H1 (cell line): ENCODE results near the gene STAT5A. TPM values are rescaled to one million over a fixed set of nuclear protein-coding genes. Genes with fewer than 3 reads are reported as not detected.

ENCODE experiments used
- CTCF ChIA-PET: fragments of 300-600 bp; sonication (Branson Sonifier 250); formaldehyde crosslinking; loops from one replicate; lab custom pipeline; 2021; ENCODE audit not compliant: partially characterized antibody; lab: Charles Lee
- POLR2A ChIA-PET: fragments of 300-600 bp; sonication (Branson Sonifier 250); formaldehyde crosslinking; loops from one replicate; lab custom pipeline; 2021; ENCODE audit warnings: inconsistent platforms; ENCODE audit not compliant: partially characterized antibody; lab: Charles Lee
- DNase-seq, 2 experiments: peaks; one replicate each; pipeline versions ENCODE4 v3.0.0 to v3.0.0-alpha.2; 2010 to 2022; ENCODE audit warnings: low spot score in 2 of 2, low read depth in 1 of 2, mixed read lengths in 1 of 2
- FAIRE-seq: peaks from 2 replicates; lab custom pipeline; 2011; peaks lifted over from hg19 to GRCh38; lab: Jason Lieb, UNC
- H2AFZ ChIP-seq: 2 replicates; pipeline ENCODE4 v1.8.1; 2012; ENCODE audit warnings: low read length, inconsistent platforms
- H2AK5ac ChIP-seq: 2 replicates; pipeline ENCODE4 v1.6.1; 2013; ENCODE audit warnings: low read depth, low read length
- H2BK120ac ChIP-seq: replicated peaks from 2 replicates; pipeline ENCODE3; 2013; ENCODE audit warnings: low read depth, low read length, inconsistent platforms
- H2BK12ac ChIP-seq: 2 replicates; pipeline ENCODE4 v1.6.1; 2013; ENCODE audit warnings: low read depth, low read length
- H2BK15ac ChIP-seq: 2 replicates; pipeline ENCODE4 v1.6.1; 2013; ENCODE audit warnings: low read length
- H2BK20ac ChIP-seq: 2 replicates; pipeline ENCODE4 v1.6.1; 2013; ENCODE audit warnings: low read length
- H2BK5ac ChIP-seq: 2 replicates; pipeline ENCODE4 v1.6.1; 2013; ENCODE audit warnings: low read depth, low read length
- H3K14ac ChIP-seq: 2 replicates; pipeline ENCODE4 v1.6.1; 2013; ENCODE audit warnings: inconsistent platforms; ENCODE audit not compliant: insufficient read length
- H3K18ac ChIP-seq: 2 replicates; pipeline ENCODE4 v1.6.1; 2013; ENCODE audit warnings: low read length; ENCODE audit errors: extremely low read depth
- H3K23ac ChIP-seq: 2 replicates; pipeline ENCODE4 v1.6.1; 2013; ENCODE audit warnings: inconsistent platforms; ENCODE audit not compliant: insufficient read length
- H3K23me2 ChIP-seq: 2 replicates; pipeline ENCODE4 v1.6.1; 2013; ENCODE audit warnings: low read depth, low read length
- H3K27ac ChIP-seq: 2 replicates; pipeline ENCODE4 v1.6.1; 2011; ENCODE audit warnings: low read depth, low read length, inconsistent platforms
- H3K27me3 ChIP-seq, 4 experiments: replicated peaks in 1 of 4; 1 replicate in 1 of 4; 2 replicates in 3 of 4; pipeline versions ENCODE4 v1.6.1 to v1.8.1; 2011 to 2013; ENCODE audit warnings: low read length in 3 of 4, mild to moderate bottlenecking in 3 of 4, inconsistent platforms in 2 of 4, mixed read lengths in 2 of 4, moderate library complexity in 1 of 4; ENCODE audit not compliant: control insufficient read depth in 3 of 4, insufficient read depth in 3 of 4; ENCODE audit errors: extremely low read depth in 1 of 4
- H3K36me3 ChIP-seq, 4 experiments: 2 replicates each; pipeline versions ENCODE4 v1.6.1 to v1.8.1; 2011 to 2013; ENCODE audit warnings: mild to moderate bottlenecking in 4 of 4, low read length in 3 of 4, moderate library complexity in 2 of 4, control low read depth in 1 of 4, inconsistent platforms in 1 of 4; ENCODE audit not compliant: insufficient read depth in 4 of 4, control insufficient read depth in 2 of 4
- H3K4ac ChIP-seq: replicated peaks from 2 replicates; pipeline ENCODE3; 2013; ENCODE audit warnings: low read length, low read depth, mixed read lengths, inconsistent platforms; ENCODE audit not compliant: insufficient read length
- H3K4me1 ChIP-seq, 4 experiments: replicated peaks in 1 of 4; 1 replicate in 1 of 4; 2 replicates in 3 of 4; pipeline versions ENCODE4 v1.6.1 to v1.8.1; 2011 to 2013; ENCODE audit warnings: low read length in 3 of 4, inconsistent platforms in 2 of 4, mixed read lengths in 1 of 4; ENCODE audit not compliant: insufficient read depth in 4 of 4, control insufficient read depth in 3 of 4
- H3K4me2 ChIP-seq, 2 experiments: 2 replicates each; pipeline versions ENCODE4 v1.6.1 to v1.8.1; 2011 to 2013; ENCODE audit warnings: low read depth in 2 of 2, low read length in 2 of 2, control low read depth in 1 of 2, inconsistent platforms in 1 of 2, mild to moderate bottlenecking in 1 of 2; ENCODE audit not compliant: insufficient read depth in 1 of 2
- H3K4me3 ChIP-seq, 4 experiments: fragments of 200-600, 300-600 bp in 1 of 4; sonication (generic), shearing (Covaris generic), sonication (Bioruptor Twin) in 1 of 4; 2 replicates each; pipeline versions ENCODE4 v1.5.1 to v1.8.1; 2011 to 2016; ENCODE audit warnings: low read length in 4 of 4, low read depth in 3 of 4, control low read depth in 2 of 4, inconsistent platforms in 2 of 4, mild to moderate bottlenecking in 2 of 4, mixed read lengths in 1 of 4, moderate library complexity in 1 of 4; ENCODE audit not compliant: insufficient read depth in 2 of 4; ENCODE audit errors: extremely low read depth in 1 of 4
- H3K56ac ChIP-seq: replicated peaks from 2 replicates; pipeline ENCODE3; 2013; ENCODE audit warnings: low read depth, mild to moderate bottlenecking, mixed read lengths, low read length, inconsistent platforms; ENCODE audit not compliant: insufficient read length
- H3K79me1 ChIP-seq: 2 replicates; pipeline ENCODE4 v1.6.1; 2013; ENCODE audit warnings: low read depth, low read length, control low read depth
- H3K79me2 ChIP-seq, 2 experiments: 2 replicates each; pipeline versions ENCODE4 v1.6.1 to v1.8.1; 2012 to 2013; ENCODE audit warnings: low read length in 2 of 2, mild to moderate bottlenecking in 2 of 2, inconsistent platforms in 1 of 2; ENCODE audit not compliant: insufficient read depth in 2 of 2, control insufficient read depth in 1 of 2
- H3K9ac ChIP-seq, 4 experiments: replicated peaks in 1 of 4; 1 replicate in 1 of 4; 2 replicates in 3 of 4; pipeline versions ENCODE4 v1.6.1 to v1.8.1; 2011 to 2013; ENCODE audit warnings: low read depth in 3 of 4, low read length in 3 of 4, control low read depth in 2 of 4, mild to moderate bottlenecking in 2 of 4, moderate library complexity in 2 of 4, inconsistent platforms in 1 of 4; ENCODE audit errors: extremely low read depth in 1 of 4
- H3K9me3 ChIP-seq, 2 experiments: 2 replicates each; pipeline versions ENCODE4 v1.6.1 to v1.8.1; 2012 to 2013; ENCODE audit warnings: mild to moderate bottlenecking in 2 of 2, moderate library complexity in 2 of 2, control low read depth in 1 of 2, inconsistent platforms in 1 of 2, low read depth in 1 of 2, low read length in 1 of 2, mixed read lengths in 1 of 2; ENCODE audit not compliant: insufficient read depth in 2 of 2
- H4K20me1 ChIP-seq, 2 experiments: replicated peaks in 1 of 2; 2 replicates each; pipeline versions ENCODE3 to v1.8.1; 2011 to 2013; ENCODE audit warnings: inconsistent platforms in 2 of 2, low read length in 2 of 2, mild to moderate bottlenecking in 1 of 2; ENCODE audit not compliant: insufficient read depth in 2 of 2, control insufficient read depth in 1 of 2
- H4K5ac ChIP-seq: 2 replicates; pipeline ENCODE4 v1.6.1; 2013; ENCODE audit warnings: low read length, low read depth, mixed read lengths, inconsistent platforms; ENCODE audit not compliant: insufficient read length
- H4K8ac ChIP-seq: 2 replicates; pipeline ENCODE4 v1.8.0; 2013; ENCODE audit warnings: mild to moderate bottlenecking, moderate library complexity, low read length, inconsistent platforms; ENCODE audit not compliant: insufficient read depth; ENCODE audit errors: extremely low read depth
- H4K91ac ChIP-seq: replicated peaks from 2 replicates; pipeline ENCODE3; 2013; ENCODE audit warnings: low read length, mixed read lengths, inconsistent platforms; ENCODE audit not compliant: insufficient read length
- CREB1 ChIP-seq: IDR thresholded peaks from 2 replicates; pipeline ENCODE4 v1.6.1; 2012; ENCODE audit warnings: inconsistent platforms
- E2F6 ChIP-seq: IDR thresholded peaks from 2 replicates; pipeline ENCODE4 v1.6.1; 2012; ENCODE audit warnings: inconsistent platforms
- KDM1A ChIP-seq: fragments of 200-600, 300-600 bp; sonication (generic); IDR thresholded peaks from 2 replicates; pipeline ENCODE4 v1.7.1; 2016; ENCODE audit warnings: mild to moderate bottlenecking, low read length, borderline replicate concordance
- KDM4A ChIP-seq: IDR thresholded peaks from one replicate; pipeline ENCODE4 v1.7.1; 2012; ENCODE audit warnings: low read depth, mild to moderate bottlenecking, moderate library complexity, low read length, inconsistent platforms; ENCODE audit not compliant: severe bottlenecking
- PHF8 ChIP-seq: fragments of 200-600 bp; sonication (generic); conservative IDR thresholded peaks from 2 replicates; pipeline ENCODE4 v1.7.1; 2012; ENCODE audit warnings: low read depth, mild to moderate bottlenecking, inconsistent platforms, low read length, moderate library complexity
- USF2 ChIP-seq: IDR thresholded peaks from 2 replicates; pipeline ENCODE4 v1.6.1; 2011; ENCODE audit warnings: low read length, improper control_type of control experiment
- WGBS, 2 experiments: shearing (Covaris generic) in 1 of 2; methylation state at CpG; one replicate each; pipeline versions ENCODE4 v1.1.6 to v1.1.7; 2013 to 2015; ENCODE audit warnings: low lambda C conversion rate in 2 of 2, mixed read lengths in 2 of 2, inconsistent platforms in 1 of 2, low coverage in 1 of 2, missing lambda C conversion rate in 1 of 2; ENCODE audit not compliant: insufficient replicate concordance in 2 of 2, insufficient coverage in 1 of 2, insufficient read length in 1 of 2; ENCODE audit errors: extremely low coverage in 1 of 2, missing lambda C conversion rate in 1 of 2; 5-methylcytosine and 5-hydroxymethylcytosine counted together
- long read RNA-seq, 2 experiments: library from RNA in 1 of 2; library from capped mRNA in 1 of 2; stranded (forward); transcript quantifications; one replicate each; pipeline ENCODE4 v2.0.0, GENCODE V29; 2021; ENCODE audit warnings: inconsistent platforms in 1 of 2
- polyA minus RNA-seq, 3 experiments: library from RNA; depleted of rRNA, polyadenylated mRNA; stranded (reverse); fragments of >200 nt; gene quantifications; 1 replicate in 2 of 3; 2 replicates in 1 of 3; pipeline ENCODE4 v1.2.3, GENCODE V29; 2011
- polyA plus RNA-seq, 7 experiments: library from polyadenylated mRNA; depleted of rRNA in 3 of 7; stranded (reverse) in 5 of 7; unstranded in 2 of 7; fragments of >200 nt in 5 of 7; fragments of 200-250 nt in 2 of 7; gene quantifications; 1 replicate in 5 of 7; 2 replicates in 1 of 7; 4 replicates in 1 of 7; pipeline versions ENCODE4 v1.2.1 to v1.2.3, GENCODE V29; 2011 to 2013; ENCODE audit warnings: missing spikeins in 2 of 7, mixed read lengths in 2 of 7
- total RNA-seq: library from RNA; stranded (reverse); fragmentation: NEBNext Ultra II Directional; extraction: Animal tissue kit (Norgen Biotek cat#: 25700); gene quantifications from 2 replicates; pipeline ENCODE4 v1.2.1, GENCODE V29; 2021

The STAT5A gene
- total RNA-seq, result 5.4 and 6.0 TPM in 2 replicates
- 4.2 and 7.9 TPM in 2 replicates for polyA plus RNA-seq (2011; rRNA removed)
- polyA plus RNA-seq (2011; cell fraction: cytosol; rRNA removed), result 4.2 TPM
- 9.8 TPM for polyA plus RNA-seq (2011; cell fraction: nucleus; rRNA removed)
- 2.3 to 7.0 TPM (median 6.0 TPM) in 4 replicates for polyA plus RNA-seq (2012, experiment 1 of 2)
- 3.0 TPM for polyA plus RNA-seq (2012, experiment 2 of 2)
- polyA plus RNA-seq (2013, experiment 1 of 2), result 3.0 TPM
- 3.2 TPM for polyA plus RNA-seq (2013, experiment 2 of 2)
- 6.1 and 12.0 TPM in 2 replicates for polyA minus RNA-seq (2011; rRNA and poly(A)+ RNA removed)
- 7.6 TPM for polyA minus RNA-seq (2011; cell fraction: cytosol; rRNA and poly(A)+ RNA removed)
- polyA minus RNA-seq (2011; cell fraction: nucleus; rRNA and poly(A)+ RNA removed), result 4.3 TPM
- long read RNA-seq, experiment 1, partial matches to known transcripts, result 2 of 5 reads
- long read RNA-seq, experiment 1, other reads (novel, unspliced or antisense), result 3 of 5 reads
- long read RNA-seq, experiment 2, result 0 reads

GRCh38 chr17:42287977-42288802 is at the start of gene STAT5A:
TSS of gene STAT5A (plus strand) at chr17:42288498. CDS start at chr17:42289412, 914 bp downstream.
- Histone ChIP-seq H4K20me1 (no peaks in the 10 kb centered on the region), H2BK120ac (no peak within 1 kb of the TSS), H3K18ac (peak within 1 kb of the TSS; percentile 71), H4K91ac (no peak within 1 kb of the TSS), H3K4me1 (peaks cover 0 to 11% (median 8%) of the 10 kb centered on the region in 4 experiments; a peak in 5 of 7 replicates), H2BK12ac (peak within 1 kb of the TSS; percentile 68; the same call in 1 of the 2 replicates), H3K9ac (peak within 1 kb of the TSS in 2 of 4 experiments; percentile 8 to 38; a peak in 4 of 7 replicates), H3K23me2 (no peaks in the 10 kb centered on the region; the same call in 1 of the 2 replicates), H3K14ac (no peak within 1 kb of the TSS), H4K8ac (peak within 1 kb of the TSS; percentile 93), H4K5ac (no peak within 1 kb of the TSS), H3K4me2 (peak within 1 kb of the TSS; percentile 5 to 64; a peak in 3 of 4 replicates), H3K23ac (no peak within 1 kb of the TSS), H2BK20ac (peak within 1 kb of the TSS; percentile 82; the same call in 1 of the 2 replicates), H2BK15ac (peak within 1 kb of the TSS; percentile 72; the same call in 1 of the 2 replicates), H2AK5ac (no peak within 1 kb of the TSS), H3K79me2 (no peaks in the 10 kb centered on the region), H3K56ac (no peak within 1 kb of the TSS), H3K36me3 (no peaks in the 10 kb centered on the region), H3K27ac (no peak within 1 kb of the TSS), H3K4me3 (peak within 1 kb of the TSS; percentile 29 to 65 (median 34); a peak in 6 of 8 replicates), H3K79me1 (no peaks in the 10 kb centered on the region), H2BK5ac (no peak within 1 kb of the TSS), H3K27me3 (peaks cover 7 to 30% (median 25%) of the 10 kb centered on the region in 4 experiments), H3K9me3 (no peaks in the 10 kb centered on the region), H2AFZ (peak within 1 kb of the TSS; percentile 34; the same call in 1 of the 2 replicates), H3K4ac (no peak within 1 kb of the TSS)
- FAIRE-seq, result no peak
- ChIA-PET POLR2A (interaction anchor here (0.9 to 5.0 kb wide), 5 partner anchors 10 to 135 kb away, joined by 3 to 33 read pairs (median 5); partner anchors contain the start of genes CAVIN1 and GHDC), CTCF (interaction anchor here (1.1 to 1.7 kb wide), 4 partner anchors 14 to 115 kb away, joined by 3 to 5 read pairs (median 4); no protein-coding TSS in a partner anchor)
- WGBS, 2 experiments, result 16% methylated on average over 59 of the region's 88 CpGs; no CpG with 5 or more reads in 1 of the 2 experiments
- peak in 1 of 2 experiments; percentile 84 for DNase-seq
- TF ChIP-seq USF2 (0 out of 2 replicates have a peak, but pooled peaks have one; percentile 27), KDM1A (peak; percentile 91), E2F6 (0 out of 2 replicates have a peak, but pooled peaks have one; percentile 9), PHF8 (0 out of 2 replicates have a peak, but pooled peaks have one; percentile 29), KDM4A (peak; percentile 44), CREB1 (no peak)
